ENCODE measurements around the gene ZNF559. TPM values are rescaled to one million over a fixed set of nuclear protein-coding genes. Genes with fewer than 3 reads are reported as not detected.
A peak's percentile ranks its signal among the peaks of the same experiment; 100 is the strongest.
"Not testable (repeated sequence)": the region's sequence is repeated elsewhere in the genome, so short reads cannot be mapped to it uniquely, and the experiment has no call there.

The ZNF559 gene
- total and polyA plus RNA-seq, 5 experiments from 2014 or later: 37.2 to 66.0 (median 55.4) TPM

DNA sequence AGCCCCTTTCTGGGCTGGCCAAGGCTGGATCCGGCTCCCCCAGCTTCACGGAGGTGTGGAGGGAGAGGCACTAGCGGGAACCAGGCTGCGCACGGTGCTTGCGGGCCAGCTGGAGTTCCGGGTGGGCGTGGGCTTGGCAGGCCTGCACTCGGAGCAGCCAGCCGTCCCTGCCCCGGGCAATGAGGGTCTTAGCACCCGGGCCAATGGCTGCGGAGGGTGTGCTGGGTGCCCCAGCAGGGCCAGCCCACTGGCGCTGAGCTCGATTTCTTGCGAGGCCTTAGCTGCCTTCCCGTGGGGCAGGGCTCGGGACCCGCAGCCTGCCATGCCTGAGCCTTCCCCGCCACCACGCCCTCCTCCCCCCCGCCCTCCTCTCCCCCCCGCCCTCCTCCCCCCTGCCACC, 2.6 kb upstream of the ZNF559 start:
- POLR2A ChIA-PET: no interaction called here
- no peaks in the 10 kb centered on the region for H3K27me3 Mint-ChIP-seq
- peaks cover 0 to 47% (median 21%) of the 10 kb centered on the region in 9 donors for H3K9me3 Mint-ChIP-seq
- H3K4me1 Mint-ChIP-seq: peaks cover 11 to 34% (median 26%) of the 10 kb centered on the region in 4 donors
- ATAC-seq (no peak), DNase-seq (no peak)
- no peak overlapping the region for H3K27ac Mint-ChIP-seq
- H3K36me3 Mint-ChIP-seq: peaks cover 12 to 28% (median 20%) of the 10 kb centered on the region in 3 donors
- no peak overlapping the region for H3K4me3 Mint-ChIP-seq

DNA sequence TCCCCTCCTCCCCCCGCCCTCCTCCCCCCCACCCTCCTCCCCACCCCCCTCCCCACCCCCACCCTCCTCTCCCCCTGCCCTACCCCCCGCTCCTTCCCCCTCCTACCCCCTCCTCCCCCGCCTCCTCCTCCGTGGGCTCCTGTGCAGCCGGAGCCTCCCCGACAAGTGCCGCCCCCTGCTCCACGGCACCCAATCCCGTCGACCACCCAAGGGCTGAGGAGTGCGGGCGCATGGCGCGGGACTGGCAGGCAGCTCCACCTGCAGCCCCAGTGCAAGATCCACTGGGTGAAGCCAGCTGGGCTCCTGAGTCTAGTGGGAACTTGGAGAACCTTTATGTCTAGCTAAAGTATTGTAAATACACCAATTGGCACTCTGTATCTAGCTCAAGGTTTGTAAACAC, 2.2 kb upstream of the ZNF559 start:
- H3K27me3 Mint-ChIP-seq, DNase-seq, H3K4me3 Mint-ChIP-seq, ATAC-seq, H3K27ac Mint-ChIP-seq: not testable (repeated sequence)
- Mint-ChIP-seq H3K36me3 (peaks cover 13 to 31% (median 23%) of the 10 kb centered on the region in 3 donors), H3K9me3 (peaks cover 0 to 48% (median 22%) of the 10 kb centered on the region in 9 donors), H3K4me1 (peaks cover 11 to 34% (median 26%) of the 10 kb centered on the region in 4 donors)
- POLR2A ChIA-PET: interaction anchor here (2.8 kb wide), 1 partner anchor 11 kb away, joined by 32 read pairs; the partner anchor contains the start of gene ZNF699

DNA sequence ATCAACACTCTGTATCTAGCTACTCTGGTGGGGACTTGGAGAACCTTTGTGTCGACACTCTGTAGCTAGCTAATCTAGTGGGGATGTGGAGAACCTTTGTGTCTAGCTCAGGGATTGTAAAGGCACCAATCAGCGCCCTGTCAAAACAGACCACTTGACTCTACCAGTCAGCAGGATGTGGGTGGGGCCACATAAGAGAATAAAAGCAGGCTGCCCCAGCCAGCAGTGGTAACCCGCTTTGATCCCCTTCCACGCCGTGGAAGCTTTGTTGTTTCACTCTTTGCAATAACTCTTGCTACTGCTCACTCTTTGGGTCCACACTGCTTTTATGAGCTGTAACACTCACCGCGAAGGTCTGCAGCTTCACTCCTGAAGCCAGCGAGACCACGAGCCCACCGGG, 1.8 kb upstream of the ZNF559 start:
- H3K27ac Mint-ChIP-seq: peak overlapping the region in 7 of 10 donors; percentile 19 to 95 (median 62)
- H3K9me3 Mint-ChIP-seq: peaks cover 0 to 53% (median 22%) of the 10 kb centered on the region in 9 donors
- POLR2A ChIA-PET: interaction anchor here (2.8 kb wide), 1 partner anchor 11 kb away, joined by 32 read pairs; the partner anchor contains the start of gene ZNF699

DNA sequence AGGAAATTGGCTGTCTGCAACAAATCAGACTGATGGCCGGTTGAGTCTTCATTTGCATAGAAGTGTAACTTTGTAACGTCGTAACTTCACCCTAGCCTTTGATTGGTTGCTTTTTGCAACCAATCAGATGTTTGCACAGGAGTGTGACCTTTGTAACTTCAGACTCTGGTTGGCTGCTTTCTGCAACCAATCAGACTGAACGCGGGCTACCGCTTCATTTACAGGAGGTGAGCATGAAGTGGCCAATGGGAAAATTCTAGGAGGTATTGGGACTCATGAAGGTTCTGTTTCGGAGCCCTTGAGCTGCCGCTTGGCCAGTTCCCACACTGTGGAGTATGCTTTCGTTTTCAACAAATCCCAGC, 441 bp upstream of the ZNF559 start:
- H3K27me3 Mint-ChIP-seq: no peaks in the 10 kb centered on the region
- peak in 3 of 10 donors; percentile 25 to 46 (median 43) for DNase-seq
- ATAC-seq: peak in 1 of 2 donors; percentile 36
- peaks cover 0 to 66% (median 29%) of the 10 kb centered on the region in 9 donors for H3K9me3 Mint-ChIP-seq
- POLR2A ChIA-PET: interaction anchor here (0.6 to 2.8 kb wide), 6 partner anchors 13 to 469 kb away, joined by 3 to 32 read pairs (median 5); partner anchors contain the start of genes ZNF121, ZNF266 and ZNF699
- peaks cover 29 to 42% (median 30%) of the 10 kb centered on the region in 3 donors for H3K36me3 Mint-ChIP-seq
- H3K27ac Mint-ChIP-seq: peak overlapping the region; percentile 93 to 98 (median 96)
- H3K4me1 Mint-ChIP-seq: peaks cover 11 to 37% (median 28%) of the 10 kb centered on the region in 4 donors
- peak overlapping the region; percentile 90 to 98 (median 94) for H3K4me3 Mint-ChIP-seq

More for the DNA sequence above, 1.8 kb upstream of the ZNF559 start:
- not testable (repeated sequence) for ATAC-seq, H3K27me3 Mint-ChIP-seq, DNase-seq
- H3K36me3 Mint-ChIP-seq: peaks cover 16 to 34% (median 23%) of the 10 kb centered on the region in 3 donors
- H3K4me1 Mint-ChIP-seq: peaks cover 11 to 34% (median 26%) of the 10 kb centered on the region in 4 donors
- peak overlapping the region in 8 of 10 donors; percentile 30 to 95 (median 82) for H3K4me3 Mint-ChIP-seq

- H3K36me3 Mint-ChIP-seq: peaks cover 33 to 50% (median 36%) of the 10 kb centered on the region in 3 donors
- H3K4me1 Mint-ChIP-seq: peaks cover 11 to 38% (median 28%) of the 10 kb centered on the region in 4 donors
- no peaks in the 10 kb centered on the region for H3K27me3 Mint-ChIP-seq
- DNase-seq (no peak), ATAC-seq (no peak)
- peaks cover 0 to 76% (median 31%) of the 10 kb centered on the region in 9 donors for H3K9me3 Mint-ChIP-seq
- H3K27ac Mint-ChIP-seq: peak overlapping the region; percentile 91 to 98 (median 96)
- H3K4me3 Mint-ChIP-seq: peak overlapping the region; percentile 90 to 98 (median 94)
- POLR2A ChIA-PET: interaction anchor here (2.8 kb wide), 1 partner anchor 14 kb away, joined by 32 read pairs; the partner anchor contains the start of gene ZNF699
Observed at GRCh38 chr19:9324584-9324962, 594 bp downstream of the ZNF559 start.

- H3K4me3 Mint-ChIP-seq: no peak overlapping the region
- H3K27me3 Mint-ChIP-seq: no peaks in the 10 kb centered on the region
- peaks cover 12 to 100% (median 47%) of the 10 kb centered on the region in 9 donors for H3K9me3 Mint-ChIP-seq
- no peak overlapping the region for H3K27ac Mint-ChIP-seq
- ATAC-seq (no peak), DNase-seq (no peak)
- H3K4me1 Mint-ChIP-seq: peaks cover 0 to 14% (median 10%) of the 10 kb centered on the region in 4 donors
- POLR2A ChIA-PET: no interaction called here
- H3K36me3 Mint-ChIP-seq: peaks cover 53 to 97% (median 78%) of the 10 kb centered on the region in 3 donors
Observed at GRCh38 chr19:9329999-9330398, 6.0 kb downstream of the ZNF559 start.

- H3K9me3 Mint-ChIP-seq: peaks cover 20 to 98% (median 58%) of the 10 kb centered on the region in 9 donors
- H3K4me3 Mint-ChIP-seq: no peak overlapping the region
- DNase-seq: no peak
- H3K4me1 Mint-ChIP-seq: no peaks in the 10 kb centered on the region
- H3K36me3 Mint-ChIP-seq: peaks cover 65 to 87% (median 72%) of the 10 kb centered on the region in 3 donors
- ATAC-seq: no peak
- no peak overlapping the region for H3K27ac Mint-ChIP-seq
- POLR2A ChIA-PET: no interaction called here
- H3K27me3 Mint-ChIP-seq: no peaks in the 10 kb centered on the region
Observed at GRCh38 chr19:9342610-9343304, 18.8 kb downstream of the ZNF559 start.

DNA sequence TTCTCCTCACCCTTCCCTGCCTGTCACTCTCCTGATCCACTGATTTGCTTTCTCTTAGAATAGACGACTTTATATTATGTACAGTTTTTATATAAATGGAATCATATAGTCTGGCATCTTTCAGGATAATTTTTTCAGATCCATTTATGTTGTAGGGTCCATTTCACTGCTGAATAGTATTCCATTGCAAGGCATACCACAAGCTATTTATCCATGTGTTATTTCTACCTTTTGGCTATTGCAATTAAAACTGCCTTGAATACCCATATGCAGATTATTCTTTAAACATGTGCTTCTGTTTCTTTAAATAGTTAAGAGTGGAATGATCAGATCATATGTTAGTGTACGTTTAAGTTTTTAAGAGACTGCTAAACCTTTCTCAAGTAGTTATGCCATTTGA, 21.0 kb downstream of the ZNF559 start:
- no peaks in the 10 kb centered on the region for H3K27me3 Mint-ChIP-seq
- H3K4me1 Mint-ChIP-seq: no peaks in the 10 kb centered on the region
- peaks cover 63 to 86% (median 65%) of the 10 kb centered on the region in 3 donors for H3K36me3 Mint-ChIP-seq
- DNase-seq: no peak
- no peak for ATAC-seq
- H3K27ac Mint-ChIP-seq: no peak overlapping the region
- no peak overlapping the region for H3K4me3 Mint-ChIP-seq
- peaks cover 16 to 98% (median 49%) of the 10 kb centered on the region in 9 donors for H3K9me3 Mint-ChIP-seq
- POLR2A ChIA-PET: no interaction called here

GRCh38 chr19:9348253-9348652, 24.3 kb downstream of the ZNF559 start:
- Mint-ChIP-seq H3K4me3 (no peak overlapping the region), H3K36me3 (peaks cover 36 to 79% (median 58%) of the 10 kb centered on the region in 3 donors), H3K9me3 (peaks cover 13 to 98% (median 51%) of the 10 kb centered on the region in 9 donors), H3K27me3 (no peaks in the 10 kb centered on the region), H3K4me1 (no peaks in the 10 kb centered on the region), H3K27ac (no peak overlapping the region)
- ATAC-seq: no peak
- POLR2A ChIA-PET: no interaction called here
- no peak for DNase-seq

DNA sequence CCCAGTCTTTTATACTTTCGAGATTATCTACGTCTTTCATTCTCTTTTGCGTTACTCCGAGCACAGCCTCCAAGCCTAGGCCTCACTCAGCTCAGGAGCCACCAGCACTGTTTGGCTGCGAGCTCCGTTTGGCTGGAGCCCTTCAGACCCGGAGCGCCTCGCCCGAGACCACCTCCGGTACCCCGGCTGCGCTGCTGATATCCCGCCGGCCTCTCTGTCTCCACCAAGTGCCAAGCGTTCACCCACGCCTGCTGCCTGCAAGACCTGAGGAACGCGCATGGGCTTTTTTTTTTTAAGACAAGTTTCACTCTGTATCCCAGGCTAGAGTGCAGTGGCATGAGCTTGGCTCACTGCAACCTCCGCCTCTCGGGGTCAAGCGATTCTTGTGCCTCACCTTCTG, 24.7 kb downstream of the ZNF559 start:
- POLR2A ChIA-PET: interaction anchor here (0.6 kb wide), 1 partner anchor 22 kb away, joined by 4 read pairs; no protein-coding TSS in a partner anchor
- ATAC-seq: no peak
- Mint-ChIP-seq H3K4me3 (no peak overlapping the region), H3K27me3 (no peaks in the 10 kb centered on the region), H3K36me3 (peaks cover 32 to 75% (median 55%) of the 10 kb centered on the region in 3 donors), H3K4me1 (no peaks in the 10 kb centered on the region), H3K9me3 (peaks cover 10 to 98% (median 47%) of the 10 kb centered on the region in 9 donors), H3K27ac (no peak overlapping the region)
- DNase-seq: no peak

- Mint-ChIP-seq H3K4me1 (no peaks in the 10 kb centered on the region), H3K27me3 (no peaks in the 10 kb centered on the region), H3K4me3 (no peak overlapping the region), H3K9me3 (peaks cover 8 to 95% (median 32%) of the 10 kb centered on the region in 9 donors), H3K36me3 (peaks cover 21 to 64% (median 50%) of the 10 kb centered on the region in 3 donors), H3K27ac (no peak overlapping the region)
- POLR2A ChIA-PET: interaction anchor here (0.5 kb wide), 1 partner anchor 207 kb away, joined by 4 read pairs; no protein-coding TSS in a partner anchor
- DNase-seq: no peak
- no peak for ATAC-seq
Observed at GRCh38 chr19:9352505-9352904, 28.5 kb downstream of the ZNF559 start.

DNA sequence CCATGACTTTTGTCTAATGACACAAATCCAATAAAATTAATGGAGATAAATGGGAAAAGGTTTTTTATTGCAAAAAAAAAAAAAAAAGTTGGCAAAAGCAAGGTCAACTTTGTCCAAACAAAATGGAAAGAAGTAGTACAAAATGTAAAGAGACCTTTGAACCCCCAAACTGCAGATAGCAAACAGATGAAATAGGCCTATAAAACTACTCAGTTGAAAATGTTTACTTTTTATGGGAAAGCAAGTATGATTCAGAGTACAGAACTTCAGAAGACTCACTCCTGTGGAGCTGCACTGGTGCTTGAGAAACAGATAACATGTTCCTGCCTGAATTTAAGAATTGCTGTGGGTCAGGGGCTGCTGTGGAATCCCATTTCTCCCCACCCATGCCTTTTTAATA, 29.0 kb downstream of the ZNF559 start:
- Mint-ChIP-seq H3K27ac (no peak overlapping the region), H3K9me3 (peaks cover 8 to 95% (median 37%) of the 10 kb centered on the region in 9 donors), H3K4me1 (no peaks in the 10 kb centered on the region), H3K36me3 (peaks cover 23 to 66% (median 53%) of the 10 kb centered on the region in 3 donors), H3K27me3 (no peaks in the 10 kb centered on the region), H3K4me3 (no peak overlapping the region)
- POLR2A ChIA-PET: no interaction called here
- ATAC-seq (no peak), DNase-seq (no peak)

- Mint-ChIP-seq H3K36me3 (peaks cover 11 to 62% (median 45%) of the 10 kb centered on the region in 3 donors), H3K4me3 (no peak overlapping the region), H3K27me3 (no peaks in the 10 kb centered on the region), H3K27ac (no peak overlapping the region), H3K4me1 (no peaks in the 10 kb centered on the region), H3K9me3 (peaks cover 0 to 94% (median 34%) of the 10 kb centered on the region in 9 donors)
- ATAC-seq (no peak), DNase-seq (no peak)
- POLR2A ChIA-PET: no interaction called here
Observed at GRCh38 chr19:9354651-9355050, 30.7 kb downstream of the ZNF559 start.

Measured in naive thymus-derived CD8-positive, alpha-beta T cell (primary cell).